IMR-90 (cell line): ENCODE results near the gene TBC1D10B. TPM values are rescaled to one million over a fixed set of nuclear protein-coding genes. Genes with fewer than 3 reads are reported as not detected.

Source experiments
- ATAC-seq: fragments of 200-7000 bp; cut with Tn5 transposase; 2 replicates; pipeline ENCODE4 v1.9.1; 2020; ENCODE audit warnings: low read depth, mild to moderate bottlenecking, moderate library complexity
- BruUV-seq: library from RNA; stranded (reverse); fragments of 400-500 nt; replicated peaks from 2 replicates; lab custom pipeline; 2021; lab: Mats Ljungman, UMichigan
- CTCF ChIA-PET: fragments of 300-600 bp; formaldehyde crosslinking; extraction: SDS; loops from one replicate; lab custom pipeline; 2021; ENCODE audit warnings: antibody characterized with exemption; lab: Yijun Ruan, JAX
- POLR2A ChIA-PET: fragments of 300-600 bp; sonication (Branson Sonifier 250); formaldehyde crosslinking; loops from one replicate; lab custom pipeline; 2022; ENCODE audit warnings: antibody characterized with exemption; ENCODE audit not compliant: unreplicated experiment; lab: Charles Lee
- DNase-seq: peaks from one replicate; pipeline ENCODE4 v3.0.0; 2013
- H2AFZ ChIP-seq: replicated peaks from 2 replicates; pipeline ENCODE3; 2013; ENCODE audit warnings: low read length, mild to moderate bottlenecking; ENCODE audit not compliant: poor library complexity
- H2AK5ac ChIP-seq: 2 replicates; pipeline ENCODE4 v1.6.1; 2013; ENCODE audit warnings: low read depth, low read length, inconsistent platforms
- H2AK9ac ChIP-seq: replicated peaks from 2 replicates; pipeline ENCODE3; 2013; ENCODE audit warnings: mild to moderate bottlenecking, low read depth, low read length, moderate library complexity; ENCODE audit not compliant: poor library complexity
- H2BK120ac ChIP-seq: 2 replicates; pipeline ENCODE4 v1.6.1; 2013; ENCODE audit warnings: low read depth, low read length, inconsistent platforms
- H2BK15ac ChIP-seq: 3 replicates; pipeline ENCODE4 v1.6.1; 2013; ENCODE audit warnings: low read depth, low read length, inconsistent platforms
- H2BK20ac ChIP-seq: 2 replicates; pipeline ENCODE4 v1.6.1; 2013; ENCODE audit warnings: low read depth, mild to moderate bottlenecking, inconsistent platforms, low read length, moderate library complexity
- H2BK5ac ChIP-seq: 2 replicates; pipeline ENCODE4 v1.6.1; 2013; ENCODE audit warnings: mild to moderate bottlenecking, low read depth, low read length, inconsistent platforms; ENCODE audit not compliant: poor library complexity, severe bottlenecking
- H3K14ac ChIP-seq: replicated peaks from 2 replicates; pipeline ENCODE4 v1.6.1; 2013; ENCODE audit warnings: low read depth, low read length, inconsistent platforms
- H3K18ac ChIP-seq: 2 replicates; pipeline ENCODE4 v1.6.1; 2013; ENCODE audit warnings: low read depth, low read length, control low read depth
- H3K23ac ChIP-seq: 2 replicates; pipeline ENCODE4 v1.6.1; 2013; ENCODE audit warnings: low read depth, low read length, inconsistent platforms
- H3K27ac ChIP-seq: 2 replicates; pipeline ENCODE4 v1.5.1; 2013; ENCODE audit warnings: mild to moderate bottlenecking, control low read depth, low read length; ENCODE audit not compliant: insufficient read depth
- H3K27me3 ChIP-seq: 2 replicates; pipeline ENCODE4 v1.6.1; 2013; ENCODE audit warnings: low read length; ENCODE audit not compliant: control insufficient read depth, insufficient read depth
- H3K36me3 ChIP-seq: 2 replicates; pipeline ENCODE4 v1.6.1; 2013; ENCODE audit warnings: low read length, mixed read lengths; ENCODE audit not compliant: control insufficient read depth, insufficient read depth
- H3K4ac ChIP-seq: 2 replicates; pipeline ENCODE4 v1.6.1; 2013; ENCODE audit warnings: low read depth, low read length, inconsistent platforms
- H3K4me1 ChIP-seq: 2 replicates; pipeline ENCODE4 v1.6.1; 2013; ENCODE audit warnings: low read length, mixed read lengths; ENCODE audit not compliant: control insufficient read depth, insufficient read depth
- H3K4me2 ChIP-seq: 2 replicates; pipeline ENCODE4 v1.6.1; 2013; ENCODE audit warnings: low read depth, mild to moderate bottlenecking, control low read depth, low read length, moderate library complexity
- H3K4me3 ChIP-seq: 2 replicates; pipeline ENCODE4 v1.5.1; 2013; ENCODE audit warnings: low read depth, mild to moderate bottlenecking, control low read depth, low read length, moderate library complexity; ENCODE audit not compliant: insufficient read depth
- H3K56ac ChIP-seq: 2 replicates; pipeline ENCODE4 v1.6.1; 2013; ENCODE audit warnings: low read length, inconsistent platforms; ENCODE audit not compliant: insufficient read depth; ENCODE audit errors: extremely low read depth
- H3K79me1 ChIP-seq, 2 experiments: 2 replicates each; pipeline ENCODE4 v1.6.1; 2013; ENCODE audit warnings: low read length in 2 of 2, inconsistent platforms in 1 of 2, low read depth in 1 of 2
- H3K9ac ChIP-seq: 2 replicates; pipeline ENCODE4 v1.6.1; 2013; ENCODE audit warnings: low read depth, low read length, control low read depth
- H3K9me1 ChIP-seq: 2 replicates; pipeline ENCODE4 v1.6.1; 2013; ENCODE audit warnings: low read length, inconsistent platforms; ENCODE audit not compliant: insufficient read depth
- H3K9me3 ChIP-seq: 2 replicates; pipeline ENCODE4 v1.6.1; 2013; ENCODE audit warnings: low read length; ENCODE audit not compliant: control insufficient read depth, insufficient read depth
- H4K20me1 ChIP-seq: 2 replicates; pipeline ENCODE4 v1.6.1; 2013; ENCODE audit warnings: low read length, inconsistent platforms; ENCODE audit not compliant: insufficient read depth
- H4K5ac ChIP-seq: 2 replicates; pipeline ENCODE4 v1.6.1; 2013; ENCODE audit warnings: mild to moderate bottlenecking, low read depth, low read length, control low read depth
- H4K8ac ChIP-seq, 2 experiments: 2 replicates each; pipeline ENCODE4 v1.6.1; 2013; ENCODE audit warnings: low read depth in 2 of 2, low read length in 2 of 2, control low read depth in 1 of 2, inconsistent platforms in 1 of 2
- H4K91ac ChIP-seq: 2 replicates; pipeline ENCODE4 v1.6.1; 2013; ENCODE audit warnings: low read depth, low read length, inconsistent platforms; ENCODE audit not compliant: insufficient read depth
- BHLHE40 ChIP-seq: fragments of 150-350 bp; IDR thresholded peaks from 2 replicates; pipeline ENCODE4 v1.6.1; 2016; ENCODE audit warnings: mild to moderate bottlenecking, low read depth, low read length
- CEBPB ChIP-seq: IDR thresholded peaks from 2 replicates; pipeline ENCODE4 v1.6.1; 2012; ENCODE audit warnings: low read depth, low read length, improper control_type of control experiment
- CHD1 ChIP-seq: IDR thresholded peaks from 2 replicates; pipeline ENCODE4 v1.6.1; 2012; ENCODE audit warnings: low read depth, low read length, improper control_type of control experiment
- FOS ChIP-seq: fragments of 150-350 bp; IDR thresholded peaks from 2 replicates; pipeline ENCODE4 v1.6.1; 2016; ENCODE audit warnings: low read depth, low read length
- MAFK ChIP-seq: IDR thresholded peaks from 2 replicates; pipeline ENCODE4 v1.6.1; 2012; ENCODE audit warnings: low read depth, low read length, improper control_type of control experiment
- MAZ ChIP-seq: IDR thresholded peaks from 2 replicates; pipeline ENCODE4 v1.6.1; 2012; ENCODE audit warnings: low read depth, mild to moderate bottlenecking, low read length, improper control_type of control experiment, moderate library complexity, borderline replicate concordance
- MXI1 ChIP-seq: IDR thresholded peaks from 2 replicates; pipeline ENCODE4 v1.6.1; 2012; ENCODE audit warnings: low read depth, mild to moderate bottlenecking, low read length, moderate library complexity, borderline replicate concordance
- NFE2L2 ChIP-seq: fragments of 150-350 bp; IDR thresholded peaks from 2 replicates; pipeline ENCODE4 v1.6.1; 2016; ENCODE audit warnings: low read depth, mild to moderate bottlenecking, low read length
- RAD21 ChIP-seq: IDR thresholded peaks from 2 replicates; pipeline ENCODE4 v1.6.1; 2012; ENCODE audit warnings: low read length, improper control_type of control experiment
- RCOR1 ChIP-seq: IDR thresholded peaks from 2 replicates; pipeline ENCODE4 v1.6.1; 2012; ENCODE audit warnings: mild to moderate bottlenecking, low read length, improper control_type of control experiment; ENCODE audit not compliant: insufficient replicate concordance
- RFX5 ChIP-seq: IDR thresholded peaks from 2 replicates; pipeline ENCODE4 v1.8.0; 2012; ENCODE audit warnings: low read depth, mild to moderate bottlenecking, low read length, moderate library complexity
- SMC3 ChIP-seq: fragments of 150-350 bp; IDR thresholded peaks from 2 replicates; pipeline ENCODE4 v1.6.1; 2016; ENCODE audit warnings: low read depth, mild to moderate bottlenecking, antibody characterized with exemption, low read length, moderate library complexity
- WGBS, 2 experiments: methylation state at CpG; one replicate each; pipeline versions ENCODE4 v1.1.5 to v1.1.7; 2013; ENCODE audit warnings: missing lambda C conversion rate in 2 of 2; ENCODE audit not compliant: insufficient read length in 1 of 2; ENCODE audit errors: extremely low coverage in 2 of 2; 5-methylcytosine and 5-hydroxymethylcytosine counted together
- dilution Hi-C: fragments of 300-500 bp; cut with HindIII; formaldehyde crosslinking; loops from one replicate; pipeline ENCODE4 v1.14.3; 2018; ENCODE audit warnings: low sequenced_read_pairs; ENCODE audit not compliant: unreplicated experiment
- in situ Hi-C: fragments of 300-500 bp; cut with MboI; formaldehyde crosslinking; loops from 3 replicates; pipeline ENCODE4 v1.14.3; 2019; ENCODE audit warnings: low sequenced_read_pairs, inconsistent platforms, mixed read lengths
- intact Hi-C: fragments of 100-400 bp; cut with micrococcal nuclease; formaldehyde crosslinking; loops from 2 replicates; pipeline ENCODE4 v1.10.0; 2022
- polyA plus RNA-seq, 3 experiments: library from polyadenylated mRNA; depleted of rRNA; stranded (reverse); fragments of >200 nt; gene quantifications; 2 replicates each; pipeline ENCODE4 v1.2.3, GENCODE V29; 2012; ENCODE audit warnings: low replicate concordance in 1 of 3
- total RNA-seq: library from RNA; depleted of rRNA; stranded (reverse); fragments of >200 nt; gene quantifications from 2 replicates; pipeline ENCODE4 v1.2.3, GENCODE V29; 2012
- TF ChIP-seq, protein P1 (sequence below): fragments of 150-350 bp; IDR thresholded peaks from 2 replicates; pipeline ENCODE4 v1.6.1; 2017; ENCODE audit warnings: mild to moderate bottlenecking, antibody characterized with exemption, low read length, low read depth
- TF ChIP-seq, protein P2 (sequence below): conservative IDR thresholded peaks from 2 replicates; pipeline ENCODE4 v1.5.1; 2012; ENCODE audit warnings: mild to moderate bottlenecking, low read depth, low read length, improper control_type of control experiment

Gene TBC1D10B
- total and polyA plus RNA-seq, 2 of the 4 experiments (the other 2 are of a cell fraction) = 8.4 to 24.9 TPM

DNA sequence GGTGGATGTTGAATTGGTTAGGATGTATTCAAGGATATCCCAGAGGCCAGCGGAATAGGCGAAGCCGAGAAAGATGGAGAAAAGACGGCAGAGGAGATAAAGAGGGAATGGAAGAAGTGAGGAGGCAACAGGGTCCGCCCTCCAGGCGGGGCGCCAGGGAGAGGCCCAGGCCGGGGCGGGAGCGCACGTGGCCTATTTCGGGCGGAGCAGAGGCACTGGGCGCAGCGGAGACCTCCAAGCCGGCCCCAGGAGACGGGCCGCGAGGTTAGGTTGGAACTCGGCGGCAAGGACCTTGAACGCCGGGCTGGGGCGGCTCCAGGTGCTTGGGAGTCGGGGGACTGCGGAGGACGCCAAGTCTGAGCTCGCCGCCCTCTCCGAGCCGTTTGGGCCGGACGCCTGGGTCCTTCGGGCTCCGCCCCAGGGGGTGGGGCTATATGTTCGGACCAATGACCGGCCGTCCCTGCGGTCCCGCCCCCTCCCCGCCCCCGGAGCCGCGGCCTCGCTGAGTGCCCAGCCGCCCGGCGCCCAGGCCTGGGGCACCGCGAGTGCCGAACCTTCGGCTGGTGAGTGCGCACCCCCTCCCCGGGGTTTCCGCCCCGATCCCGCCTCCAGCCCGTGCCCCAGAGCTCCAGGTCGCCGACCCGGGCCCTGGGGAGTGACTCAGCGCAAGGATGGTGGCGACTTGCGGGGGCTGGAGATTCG is 37.0 kb upstream of the TBC1D10B start, which contains the start of gene ZNF771:
Gene ZNF771, plus strand, starts transcription at position 505 of the 702 bp plus-strand sequence. CDS start 448 bp downstream, outside the sequence.
- peak; percentile 96 for ATAC-seq
- intact Hi-C loops = loop anchor here (10.0 kb wide), 1 partner anchor 312 kb away; the partner anchor contains the start of genes TBX6 and YPEL3
- TF ChIP-seq, protein P1, sequence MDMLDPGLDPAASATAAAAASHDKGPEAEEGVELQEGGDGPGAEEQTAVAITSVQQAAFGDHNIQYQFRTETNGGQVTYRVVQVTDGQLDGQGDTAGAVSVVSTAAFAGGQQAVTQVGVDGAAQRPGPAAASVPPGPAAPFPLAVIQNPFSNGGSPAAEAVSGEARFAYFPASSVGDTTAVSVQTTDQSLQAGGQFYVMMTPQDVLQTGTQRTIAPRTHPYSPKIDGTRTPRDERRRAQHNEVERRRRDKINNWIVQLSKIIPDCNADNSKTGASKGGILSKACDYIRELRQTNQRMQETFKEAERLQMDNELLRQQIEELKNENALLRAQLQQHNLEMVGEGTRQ = peak; percentile 85
- TF ChIP-seq RFX5 = no peak
- no peak for TF ChIP-seq CEBPB
- TF ChIP-seq BHLHE40 = peak; percentile 75
- no peak for TF ChIP-seq RCOR1
- no peak; the same call in 1 of the 2 replicates for TF ChIP-seq NFE2L2
- TF ChIP-seq MAFK = no peak
- peak; percentile 91 for TF ChIP-seq MXI1
- peak; percentile 15; the same call in 1 of the 2 replicates for TF ChIP-seq MAZ
- TF ChIP-seq SMC3 = no peak
- TF ChIP-seq, protein P2, sequence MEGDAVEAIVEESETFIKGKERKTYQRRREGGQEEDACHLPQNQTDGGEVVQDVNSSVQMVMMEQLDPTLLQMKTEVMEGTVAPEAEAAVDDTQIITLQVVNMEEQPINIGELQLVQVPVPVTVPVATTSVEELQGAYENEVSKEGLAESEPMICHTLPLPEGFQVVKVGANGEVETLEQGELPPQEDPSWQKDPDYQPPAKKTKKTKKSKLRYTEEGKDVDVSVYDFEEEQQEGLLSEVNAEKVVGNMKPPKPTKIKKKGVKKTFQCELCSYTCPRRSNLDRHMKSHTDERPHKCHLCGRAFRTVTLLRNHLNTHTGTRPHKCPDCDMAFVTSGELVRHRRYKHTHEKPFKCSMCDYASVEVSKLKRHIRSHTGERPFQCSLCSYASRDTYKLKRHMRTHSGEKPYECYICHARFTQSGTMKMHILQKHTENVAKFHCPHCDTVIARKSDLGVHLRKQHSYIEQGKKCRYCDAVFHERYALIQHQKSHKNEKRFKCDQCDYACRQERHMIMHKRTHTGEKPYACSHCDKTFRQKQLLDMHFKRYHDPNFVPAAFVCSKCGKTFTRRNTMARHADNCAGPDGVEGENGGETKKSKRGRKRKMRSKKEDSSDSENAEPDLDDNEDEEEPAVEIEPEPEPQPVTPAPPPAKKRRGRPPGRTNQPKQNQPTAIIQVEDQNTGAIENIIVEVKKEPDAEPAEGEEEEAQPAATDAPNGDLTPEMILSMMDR = no peak
- no peak for TF ChIP-seq CHD1
- no peak; the same call in 1 of the 2 replicates for TF ChIP-seq FOS
- TF ChIP-seq RAD21 = no peak

More for the DNA sequence above, 37.0 kb upstream of the TBC1D10B start, which contains the start of gene ZNF771:
- Histone ChIP-seq H3K4me1 (peaks cover 11% of the 10 kb centered on the region), H2BK5ac (peak within 1 kb of the TSS; percentile 82), H3K4me2 (peak within 1 kb of the TSS; percentile 93), H2AK9ac (peak within 1 kb of the TSS; percentile 92), H2BK15ac (peak within 1 kb of the TSS; percentile 33; the same call in 2 of the 3 replicates), H3K9ac (peak within 1 kb of the TSS; percentile 87), H3K36me3 (peaks cover 11% of the 10 kb centered on the region), H3K4me3 (peak within 1 kb of the TSS; percentile 71), H3K18ac (peak within 1 kb of the TSS; percentile 39; the same call in 1 of the 2 replicates), H3K14ac (peak within 1 kb of the TSS; percentile 97), H3K23ac (peak within 1 kb of the TSS; percentile 86), H3K27me3 (no peaks in the 10 kb centered on the region), H3K27ac (peak within 1 kb of the TSS; percentile 84), H2AFZ (peak within 1 kb of the TSS; percentile 97), H4K91ac (peak within 1 kb of the TSS; percentile 59), H3K56ac (peak within 1 kb of the TSS; percentile 77), H4K20me1 (peaks cover 10% of the 10 kb centered on the region; the same call in 1 of the 2 replicates), H4K8ac (peak within 1 kb of the TSS; percentile 84 to 96), H3K9me1 (peaks cover 11% of the 10 kb centered on the region), H4K5ac (peak within 1 kb of the TSS; percentile 72), H3K4ac (peak within 1 kb of the TSS; percentile 95), H2BK20ac (peak within 1 kb of the TSS; percentile 32), H2AK5ac (peak within 1 kb of the TSS; percentile 90), H3K9me3 (no peaks in the 10 kb centered on the region), H3K79me1 (peaks cover 15 to 43% of the 10 kb centered on the region in 2 experiments), H2BK120ac (peak within 1 kb of the TSS; percentile 74)
- WGBS, 2 experiments = 0% methylated on average over 9 of the region's 65 CpGs; no CpG with 5 or more reads in 1 of the 2 experiments
- POLR2A ChIA-PET = interaction anchor here (1.0 to 1.1 kb wide), 2 partner anchors 10 to 12 kb away, joined by 3 to 7 read pairs; partner anchors contain the start of gene ZNF48
- no TSS peak for BruUV-seq
- in situ Hi-C loops = loop anchor here (10.0 to 25.0 kb wide), 2 partner anchors 220 to 332 kb away; partner anchors contain the start of genes BOLA2B, CORO1A, PPP4C and SLX1A
- DNase-seq = peak; percentile 76
- dilution Hi-C loops = no loop called here
- CTCF ChIA-PET = no interaction called here
